Caco-2 (cell line): ENCODE results near the gene NUDT3. TPM values are rescaled to one million over a fixed set of nuclear protein-coding genes. Genes with fewer than 3 reads are reported as not detected.

Source experiments
- BruUV-seq: library from RNA; stranded (reverse); fragments of 400-500 nt; replicated peaks from 2 replicates; lab custom pipeline; 2021; lab: Mats Ljungman, UMichigan
- CTCF ChIA-PET: fragments of 300-600 bp; sonication (Branson Sonifier 250); formaldehyde crosslinking; loops from one replicate; lab custom pipeline; 2022; ENCODE audit warnings: antibody characterized with exemption; lab: Charles Lee
- POLR2A ChIA-PET: fragments of 300-600 bp; sonication (Branson Sonifier 250); formaldehyde crosslinking; loops from one replicate; lab custom pipeline; 2022; ENCODE audit warnings: antibody characterized with exemption; lab: Charles Lee
- DNase-seq, 2 experiments: peaks; one replicate each; pipeline versions ENCODE4 v3.0.0 to v3.0.0-alpha.2; 2020 to 2022
- H3K27me3 ChIP-seq: replicated peaks from 2 replicates; pipeline ENCODE4 v1.6.0; 2011; ENCODE audit warnings: low read length; ENCODE audit not compliant: control insufficient read depth, insufficient read depth
- H3K36me3 ChIP-seq: 2 replicates; pipeline ENCODE4 v1.5.1; 2011; ENCODE audit warnings: low read length; ENCODE audit not compliant: control insufficient read depth, insufficient read depth
- H3K4me1 ChIP-seq: fragments of 250-450 bp; sonication (Bioruptor Pico); 2 replicates; pipeline ENCODE4 v1.5.1; 2020; ENCODE audit warnings: mild to moderate bottlenecking
- H3K4me3 ChIP-seq: 2 replicates; pipeline ENCODE4 v1.5.1; 2011; ENCODE audit warnings: low read depth, mild to moderate bottlenecking, control low read depth, low read length
- H3K9me3 ChIP-seq: fragments of 250-450 bp; sonication (Bioruptor Pico); 2 replicates; pipeline ENCODE4 v1.5.1; 2020; ENCODE audit warnings: mild to moderate bottlenecking, moderate library complexity
- H3K27ac Mint-ChIP-seq: one replicate; pipeline ENCODE4 v1.8.0; 2022; ENCODE audit warnings: mixed read lengths; ENCODE audit not compliant: unreplicated experiment
- H3K27me3 Mint-ChIP-seq: one replicate; pipeline ENCODE4 v1.8.0; 2022; ENCODE audit warnings: mixed read lengths; ENCODE audit not compliant: insufficient read depth, unreplicated experiment
- H3K36me3 Mint-ChIP-seq: one replicate; pipeline ENCODE4 v1.8.0; 2022; ENCODE audit warnings: mild to moderate bottlenecking, mixed read lengths; ENCODE audit not compliant: insufficient read depth, unreplicated experiment
- H3K4me1 Mint-ChIP-seq: one replicate; pipeline ENCODE4 v1.8.0; 2022; ENCODE audit warnings: low read depth, mixed read lengths; ENCODE audit not compliant: unreplicated experiment
- H3K4me3 Mint-ChIP-seq: one replicate; pipeline ENCODE4 v1.8.0; 2022; ENCODE audit warnings: mild to moderate bottlenecking, moderate library complexity, mixed read lengths; ENCODE audit not compliant: unreplicated experiment
- H3K9me3 Mint-ChIP-seq: one replicate; pipeline ENCODE4 v1.8.0; 2022; ENCODE audit warnings: mixed read lengths; ENCODE audit not compliant: unreplicated experiment
- intact Hi-C: fragments of 100-400 bp; cut with micrococcal nuclease; formaldehyde crosslinking; loops from one replicate; pipeline ENCODE4 v1.10.0; 2022; ENCODE audit not compliant: unreplicated experiment
- total RNA-seq: library from RNA; stranded (reverse); gene quantifications from 2 replicates; pipeline ENCODE4 v1.2.3, GENCODE V29; 2022
- TF ChIP-seq, protein P1 (sequence below), 2 experiments: fragments of 200-600 bp in 1 of 2; IDR thresholded peaks; 1 replicate in 1 of 2; 2 replicates in 1 of 2; pipeline versions ENCODE4 v1.5.1 to v1.8.0; 2011 to 2022; ENCODE audit warnings: antibody characterized with exemption in 1 of 2, control low read depth in 1 of 2, inconsistent platforms in 1 of 2, low read depth in 1 of 2, low read length in 1 of 2, mild to moderate bottlenecking in 1 of 2, moderate library complexity in 1 of 2; ENCODE audit not compliant: insufficient read depth in 1 of 2, severe bottlenecking in 1 of 2, unreplicated experiment in 1 of 2

The NUDT3 gene
- total RNA-seq, 1 experiment from 2014 or later: 22.9 TPM

DNA sequence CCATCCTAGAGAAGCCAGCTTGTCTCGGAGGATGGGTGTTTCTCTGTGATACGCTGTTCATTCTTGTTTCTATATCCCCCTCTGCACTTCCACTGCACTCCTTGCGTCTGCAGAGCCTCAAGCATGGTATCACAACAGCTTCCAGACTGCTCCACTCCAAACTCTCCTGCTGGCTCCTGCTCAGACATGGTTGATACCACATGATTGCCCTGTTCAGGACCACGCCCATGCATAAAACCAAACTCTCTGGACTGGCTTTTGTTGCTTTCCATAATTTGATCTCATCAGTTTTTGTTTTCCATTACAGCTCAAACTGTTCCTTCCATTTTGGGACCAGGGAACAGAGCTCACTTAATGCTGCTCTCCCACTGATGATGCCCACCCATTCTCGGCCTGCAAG, 113.6 kb downstream of the NUDT3 start:
- Histone ChIP-seq H3K27me3 (no peaks in the 10 kb centered on the region), H3K9me3 (no peaks in the 10 kb centered on the region), H3K4me3 (no peak overlapping the region), H3K4me1 (peaks cover 16% of the 10 kb centered on the region), H3K36me3 (no peaks in the 10 kb centered on the region)
- peaks cover 12% of the 10 kb centered on the region for H3K36me3 Mint-ChIP-seq
- no peak for DNase-seq
- peaks cover 17% of the 10 kb centered on the region for H3K4me1 Mint-ChIP-seq
- intact Hi-C loops: no loop called here
- H3K4me3 Mint-ChIP-seq: no peak overlapping the region
- H3K27ac Mint-ChIP-seq: no peak overlapping the region
- H3K27me3 Mint-ChIP-seq: no peaks in the 10 kb centered on the region
- TF ChIP-seq, protein P1, sequence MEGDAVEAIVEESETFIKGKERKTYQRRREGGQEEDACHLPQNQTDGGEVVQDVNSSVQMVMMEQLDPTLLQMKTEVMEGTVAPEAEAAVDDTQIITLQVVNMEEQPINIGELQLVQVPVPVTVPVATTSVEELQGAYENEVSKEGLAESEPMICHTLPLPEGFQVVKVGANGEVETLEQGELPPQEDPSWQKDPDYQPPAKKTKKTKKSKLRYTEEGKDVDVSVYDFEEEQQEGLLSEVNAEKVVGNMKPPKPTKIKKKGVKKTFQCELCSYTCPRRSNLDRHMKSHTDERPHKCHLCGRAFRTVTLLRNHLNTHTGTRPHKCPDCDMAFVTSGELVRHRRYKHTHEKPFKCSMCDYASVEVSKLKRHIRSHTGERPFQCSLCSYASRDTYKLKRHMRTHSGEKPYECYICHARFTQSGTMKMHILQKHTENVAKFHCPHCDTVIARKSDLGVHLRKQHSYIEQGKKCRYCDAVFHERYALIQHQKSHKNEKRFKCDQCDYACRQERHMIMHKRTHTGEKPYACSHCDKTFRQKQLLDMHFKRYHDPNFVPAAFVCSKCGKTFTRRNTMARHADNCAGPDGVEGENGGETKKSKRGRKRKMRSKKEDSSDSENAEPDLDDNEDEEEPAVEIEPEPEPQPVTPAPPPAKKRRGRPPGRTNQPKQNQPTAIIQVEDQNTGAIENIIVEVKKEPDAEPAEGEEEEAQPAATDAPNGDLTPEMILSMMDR (IDR thresholded peaks at IDR 0.05; ENCODE audit: insufficient read depth in 1 of 2, low read depth in 1 of 2, low read length in 1 of 2, severe bottlenecking in 1 of 2, unreplicated experiment in 1 of 2): no peak
- CTCF ChIA-PET: no interaction called here
- H3K9me3 Mint-ChIP-seq: no peaks in the 10 kb centered on the region
- BruUV-seq: no TSS peak
- POLR2A ChIA-PET: no interaction called here

DNA sequence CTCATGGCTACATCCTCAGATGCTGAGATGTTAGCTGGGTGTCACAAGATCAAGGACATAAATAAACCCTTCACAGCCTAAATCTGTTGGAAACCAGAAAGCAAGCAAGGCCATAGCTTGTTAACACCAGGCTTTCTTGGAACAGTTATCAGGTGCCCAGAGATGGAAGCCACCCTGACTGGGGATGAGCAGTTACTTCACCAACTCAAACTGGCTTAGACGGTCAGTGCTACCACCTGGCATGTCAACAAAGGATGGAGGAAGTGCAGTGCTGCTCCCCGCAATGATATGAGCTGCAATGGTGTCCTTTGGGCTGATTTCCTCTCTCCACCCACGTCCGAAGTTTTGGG, 114.7 kb downstream of the NUDT3 start:
- DNase-seq: no peak
- Histone ChIP-seq H3K4me3 (no peak overlapping the region), H3K9me3 (no peaks in the 10 kb centered on the region), H3K36me3 (no peaks in the 10 kb centered on the region), H3K4me1 (peaks cover 16% of the 10 kb centered on the region), H3K27me3 (no peaks in the 10 kb centered on the region)
- CTCF ChIA-PET: interaction anchor here (2.0 kb wide), 1 partner anchor 137 kb away, joined by 7 read pairs; no protein-coding TSS in a partner anchor
- Mint-ChIP-seq H3K4me1 (peaks cover 17% of the 10 kb centered on the region), H3K4me3 (no peak overlapping the region), H3K36me3 (peaks cover 14% of the 10 kb centered on the region), H3K27ac (no peak overlapping the region), H3K27me3 (no peaks in the 10 kb centered on the region), H3K9me3 (no peaks in the 10 kb centered on the region)
- intact Hi-C loops: no loop called here
- TF ChIP-seq, protein P1 (IDR thresholded peaks at IDR 0.05; ENCODE audit: insufficient read depth in 1 of 2, low read depth in 1 of 2, low read length in 1 of 2, severe bottlenecking in 1 of 2, unreplicated experiment in 1 of 2): no peak
- POLR2A ChIA-PET: no interaction called here
- BruUV-seq: no TSS peak

DNA sequence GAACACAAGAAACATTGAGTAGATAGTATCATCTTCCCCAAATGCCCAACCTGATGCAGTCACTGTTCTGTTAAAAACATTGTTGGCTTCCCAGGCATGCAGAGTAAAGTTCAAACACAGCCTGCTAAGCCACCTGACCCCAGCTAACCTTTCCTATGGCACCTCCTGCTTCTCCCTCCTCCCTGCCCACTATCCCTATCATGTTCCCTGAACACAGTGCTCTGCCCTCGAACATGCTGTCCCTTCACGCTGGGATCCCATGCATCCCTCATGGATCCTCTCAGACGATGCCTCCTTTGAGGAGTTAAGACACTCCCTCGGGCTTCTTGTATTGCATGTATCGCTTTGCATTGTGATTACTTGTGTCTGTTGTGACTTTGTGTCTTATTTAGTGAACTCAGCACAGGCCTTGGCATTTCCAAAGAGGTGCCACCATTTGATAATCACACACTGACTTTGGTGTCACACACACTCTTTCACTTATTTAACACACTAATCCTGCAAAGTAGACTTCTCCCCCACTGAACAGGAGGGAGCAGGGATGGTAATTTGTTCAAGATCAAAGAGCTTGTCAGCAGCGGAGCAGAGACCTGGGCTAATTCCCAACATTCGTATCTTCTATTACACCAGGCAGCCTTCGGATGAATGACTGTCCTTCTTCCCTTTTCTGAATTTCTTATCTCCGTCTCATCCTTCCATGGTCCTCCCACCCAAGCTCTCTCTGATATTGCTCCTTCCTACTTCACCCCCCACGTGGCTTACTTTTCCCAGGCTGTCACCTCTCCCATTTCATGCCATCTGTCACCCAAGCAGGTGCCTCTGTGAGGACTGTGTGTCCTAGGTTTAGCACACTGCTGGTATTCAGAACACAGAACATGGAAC, 115.3 kb downstream of the NUDT3 start:
- H3K27me3 Mint-ChIP-seq: no peaks in the 10 kb centered on the region
- no TSS peak for BruUV-seq
- Histone ChIP-seq H3K27me3 (no peaks in the 10 kb centered on the region), H3K36me3 (no peaks in the 10 kb centered on the region), H3K4me3 (no peak overlapping the region), H3K4me1 (peaks cover 16% of the 10 kb centered on the region), H3K9me3 (no peaks in the 10 kb centered on the region)
- intact Hi-C loops: no loop called here
- peak; percentile 11 to 44 for DNase-seq
- ChIA-PET POLR2A (no interaction called here), CTCF (interaction anchor here (2.0 kb wide), 1 partner anchor 138 kb away, joined by 7 read pairs; no protein-coding TSS in a partner anchor)
- H3K36me3 Mint-ChIP-seq: peaks cover 14% of the 10 kb centered on the region
- no peaks in the 10 kb centered on the region for H3K9me3 Mint-ChIP-seq
- TF ChIP-seq, protein P1 (IDR thresholded peaks at IDR 0.05; ENCODE audit: insufficient read depth in 1 of 2, low read depth in 1 of 2, low read length in 1 of 2, severe bottlenecking in 1 of 2, unreplicated experiment in 1 of 2): no peak
- no peak overlapping the region for H3K27ac Mint-ChIP-seq
- no peak overlapping the region for H3K4me3 Mint-ChIP-seq
- peaks cover 17% of the 10 kb centered on the region for H3K4me1 Mint-ChIP-seq
